SK-N-SH treated with all-trans-retinoic acid at 6 μM for 48 hours (cell line): ENCODE measurements around the gene CCDC24.

Source experiments
- ATAC-seq: fragments of 200-7000 bp; cut with Tn5 transposase; 3 replicates; pipeline ENCODE4 v1.9.1; 2020; ENCODE audit warnings: mild to moderate bottlenecking, moderate library complexity
- ARNTL ChIP-seq: fragments of 450-650 bp; formaldehyde crosslinking; IDR thresholded peaks from 2 replicates; pipeline ENCODE4 v1.5.0; 2020; ENCODE audit warnings: low read depth, mild to moderate bottlenecking, moderate library complexity, borderline replicate concordance
- BACH2 ChIP-seq: fragments of 250-450 bp; sonication (Bioruptor Pico); IDR thresholded peaks from 2 replicates; pipeline ENCODE4 v1.9.0; 2021; ENCODE audit warnings: mild to moderate bottlenecking, borderline replicate concordance
- ESRRG ChIP-seq: fragments of 250-450 bp; sonication (Bioruptor Pico); IDR thresholded peaks from 2 replicates; pipeline ENCODE4 v1.6.1; 2021; ENCODE audit warnings: mild to moderate bottlenecking
- GLIS3 ChIP-seq: fragments of 250-450 bp; sonication (Bioruptor Pico); IDR thresholded peaks from 2 replicates; pipeline ENCODE4 v1.5.0; 2020; ENCODE audit warnings: mild to moderate bottlenecking, moderate library complexity
- ISL1 ChIP-seq: fragments of 250-450 bp; sonication (Bioruptor Pico); IDR thresholded peaks from 2 replicates; pipeline ENCODE4 v2.1.2; 2022; ENCODE audit warnings: mild to moderate bottlenecking, moderate library complexity
- OSR1 ChIP-seq: fragments of 250-450 bp; sonication (Bioruptor Pico); IDR thresholded peaks from 2 replicates; pipeline ENCODE4 v1.8.0; 2022; ENCODE audit warnings: moderate library complexity, mild to moderate bottlenecking, inconsistent platforms
- PPARA ChIP-seq: fragments of 250-450 bp; sonication (Bioruptor Pico); IDR thresholded peaks from 2 replicates; pipeline ENCODE4 v1.5.0; 2020; ENCODE audit warnings: mild to moderate bottlenecking, borderline replicate concordance
- RARB ChIP-seq: fragments of 250-450 bp; sonication (Bioruptor Pico); IDR thresholded peaks from 2 replicates; pipeline ENCODE4 v1.8.0; 2021; ENCODE audit warnings: mild to moderate bottlenecking, moderate library complexity
- SNAI2 ChIP-seq: fragments of 250-450 bp; sonication (Bioruptor Pico); IDR thresholded peaks from 2 replicates; pipeline ENCODE4 v1.5.0; 2020; ENCODE audit warnings: mild to moderate bottlenecking, moderate library complexity
- TCF4 ChIP-seq: fragments of 250-450 bp; sonication (Bioruptor Pico); IDR thresholded peaks from 2 replicates; pipeline ENCODE4 v1.8.0; 2021; ENCODE audit warnings: mild to moderate bottlenecking, moderate library complexity, borderline replicate concordance
- TOX ChIP-seq: fragments of 250-450 bp; sonication (Bioruptor Pico); IDR thresholded peaks from 2 replicates; pipeline ENCODE4 v1.8.0; 2021; ENCODE audit warnings: mild to moderate bottlenecking, moderate library complexity, borderline replicate concordance
- ZC3H10 ChIP-seq: fragments of 250-450 bp; sonication (Bioruptor Pico); IDR thresholded peaks from 2 replicates; pipeline ENCODE4 v1.5.1; 2021; ENCODE audit warnings: mild to moderate bottlenecking, moderate library complexity
- ZFP3 ChIP-seq: fragments of 250-450 bp; sonication (Bioruptor Pico); IDR thresholded peaks from 2 replicates; pipeline ENCODE4 v1.5.0; 2020; ENCODE audit warnings: mild to moderate bottlenecking, moderate library complexity
- ZFP30 ChIP-seq: fragments of 450-650 bp; formaldehyde crosslinking; IDR thresholded peaks from 2 replicates; pipeline ENCODE4 v1.5.0; 2022; ENCODE audit warnings: mild to moderate bottlenecking, moderate library complexity
- ZNF565 ChIP-seq: fragments of 450-650 bp; formaldehyde crosslinking; conservative IDR thresholded peaks from 2 replicates; pipeline ENCODE4 v1.5.0; 2020; ENCODE audit warnings: low read depth, mild to moderate bottlenecking, moderate library complexity
- ZNF8 ChIP-seq: fragments of 450-650 bp; formaldehyde crosslinking; IDR thresholded peaks from 2 replicates; pipeline ENCODE4 v1.5.0; 2020; ENCODE audit warnings: mild to moderate bottlenecking, moderate library complexity
- TF ChIP-seq, protein P1 (sequence below): fragments of 250-450 bp; sonication (Bioruptor Pico); IDR thresholded peaks from 2 replicates; pipeline ENCODE4 v1.8.0; 2020; ENCODE audit warnings: mild to moderate bottlenecking, moderate library complexity, borderline replicate concordance
- TF ChIP-seq, protein P2 (sequence below): fragments of 250-450 bp; sonication (Bioruptor Pico); IDR thresholded peaks from 2 replicates; pipeline ENCODE4 v1.5.1; 2021; ENCODE audit warnings: mild to moderate bottlenecking, moderate library complexity
- TF ChIP-seq, protein P3 (sequence below): fragments of 250-450 bp; sonication (Bioruptor Pico); IDR thresholded peaks from 2 replicates; pipeline ENCODE4 v1.8.0; 2021; ENCODE audit warnings: low read depth, mild to moderate bottlenecking, moderate library complexity, borderline replicate concordance
- TF ChIP-seq, protein P4 (sequence below): fragments of 250-450 bp; sonication (Bioruptor Pico); IDR thresholded peaks from 2 replicates; pipeline ENCODE4 v1.5.0; 2020; ENCODE audit warnings: mild to moderate bottlenecking, moderate library complexity
- TF ChIP-seq, protein P5 (sequence below): fragments of 250-450 bp; sonication (Bioruptor Pico); IDR thresholded peaks from 2 replicates; pipeline ENCODE4 v1.5.1; 2020; ENCODE audit warnings: low read depth, mild to moderate bottlenecking, moderate library complexity

The CCDC24 gene

DNA sequence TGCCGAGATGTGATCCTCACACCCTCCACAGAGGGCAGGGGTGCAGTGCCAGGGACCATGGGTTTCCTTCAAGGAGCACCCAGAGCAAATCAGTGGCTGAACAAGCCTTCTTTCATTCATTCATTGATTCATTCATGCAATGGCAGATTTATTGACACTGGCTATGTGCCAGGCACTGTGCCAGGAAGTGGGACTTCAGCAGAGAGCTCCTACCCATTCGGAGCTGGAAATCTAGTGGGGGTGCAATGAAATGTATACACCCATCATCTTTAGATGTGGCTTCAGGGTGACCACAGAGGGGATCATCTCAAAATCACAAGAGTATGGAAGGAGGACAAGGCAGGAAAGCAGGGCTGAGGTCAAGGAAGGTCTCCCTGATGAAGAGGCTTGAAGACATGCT lies 21.0 kb downstream of the CCDC24 start:
- ATAC-seq: no peak
- TF ChIP-seq ZFP30 (CRISPR knock-in tag): no peak
- TF ChIP-seq ZFP3 (CRISPR knock-in tag): 0 out of 2 replicates have a peak, but pooled peaks have one; percentile 24
- TF ChIP-seq, all 23 proteins: peak for 1

DNA sequence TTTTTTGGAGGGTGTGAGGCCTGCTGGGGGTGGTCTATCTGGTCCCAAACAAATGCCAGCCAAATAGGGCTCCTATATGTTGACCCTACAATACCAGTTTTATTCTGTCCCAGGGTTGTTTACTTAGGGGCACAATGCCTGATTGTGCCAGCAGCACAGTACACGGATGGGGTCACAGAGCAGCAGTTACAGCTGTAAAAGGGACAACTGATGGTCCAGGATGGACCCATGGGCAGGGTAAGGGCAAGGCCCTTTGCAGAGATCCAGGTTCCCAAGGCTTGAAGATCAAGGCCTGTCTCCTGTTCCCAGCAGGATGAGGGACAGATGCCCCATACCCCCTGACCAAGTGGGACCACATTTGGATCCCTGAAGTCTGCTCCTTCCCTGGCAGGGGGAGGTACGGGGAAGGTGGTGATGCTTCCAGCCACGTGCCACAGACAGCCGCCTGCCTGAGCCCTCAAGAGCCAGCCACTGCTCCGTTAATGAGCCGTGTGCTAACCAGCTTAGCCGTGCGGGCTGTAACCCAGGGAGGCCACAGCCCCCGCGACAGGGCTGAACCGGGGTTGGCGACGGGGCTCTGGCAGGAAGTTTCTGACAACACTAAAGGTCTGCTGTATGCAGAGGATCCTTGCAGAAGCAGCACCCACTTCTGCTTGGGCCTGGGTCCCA lies 21.7 kb downstream of the CCDC24 start:
- TF ChIP-seq OSR1 (CRISPR knock-in tag) (no peak), ZFP3 (CRISPR knock-in tag) (no peak), ZFP30 (CRISPR knock-in tag) (no peak), TOX (CRISPR knock-in tag) (no peak), GLIS3 (CRISPR knock-in tag) (no peak), BACH2 (CRISPR knock-in tag) (no peak), ESRRG (CRISPR knock-in tag) (no peak), TCF4 (no peak), ARNTL (CRISPR knock-in tag) (no peak), ZC3H10 (CRISPR knock-in tag) (no peak), ISL1 (no peak), SNAI2 (CRISPR knock-in tag) (no peak), PPARA (CRISPR knock-in tag) (no peak), ZNF8 (no peak), ZNF565 (CRISPR knock-in tag) (no peak)
- TF ChIP-seq, protein P1, sequence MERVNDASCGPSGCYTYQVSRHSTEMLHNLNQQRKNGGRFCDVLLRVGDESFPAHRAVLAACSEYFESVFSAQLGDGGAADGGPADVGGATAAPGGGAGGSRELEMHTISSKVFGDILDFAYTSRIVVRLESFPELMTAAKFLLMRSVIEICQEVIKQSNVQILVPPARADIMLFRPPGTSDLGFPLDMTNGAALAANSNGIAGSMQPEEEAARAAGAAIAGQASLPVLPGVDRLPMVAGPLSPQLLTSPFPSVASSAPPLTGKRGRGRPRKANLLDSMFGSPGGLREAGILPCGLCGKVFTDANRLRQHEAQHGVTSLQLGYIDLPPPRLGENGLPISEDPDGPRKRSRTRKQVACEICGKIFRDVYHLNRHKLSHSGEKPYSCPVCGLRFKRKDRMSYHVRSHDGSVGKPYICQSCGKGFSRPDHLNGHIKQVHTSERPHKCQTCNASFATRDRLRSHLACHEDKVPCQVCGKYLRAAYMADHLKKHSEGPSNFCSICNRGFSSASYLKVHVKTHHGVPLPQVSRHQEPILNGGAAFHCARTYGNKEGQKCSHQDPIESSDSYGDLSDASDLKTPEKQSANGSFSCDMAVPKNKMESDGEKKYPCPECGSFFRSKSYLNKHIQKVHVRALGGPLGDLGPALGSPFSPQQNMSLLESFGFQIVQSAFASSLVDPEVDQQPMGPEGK (CRISPR knock-in tag): no peak
- TF ChIP-seq, protein P2, sequence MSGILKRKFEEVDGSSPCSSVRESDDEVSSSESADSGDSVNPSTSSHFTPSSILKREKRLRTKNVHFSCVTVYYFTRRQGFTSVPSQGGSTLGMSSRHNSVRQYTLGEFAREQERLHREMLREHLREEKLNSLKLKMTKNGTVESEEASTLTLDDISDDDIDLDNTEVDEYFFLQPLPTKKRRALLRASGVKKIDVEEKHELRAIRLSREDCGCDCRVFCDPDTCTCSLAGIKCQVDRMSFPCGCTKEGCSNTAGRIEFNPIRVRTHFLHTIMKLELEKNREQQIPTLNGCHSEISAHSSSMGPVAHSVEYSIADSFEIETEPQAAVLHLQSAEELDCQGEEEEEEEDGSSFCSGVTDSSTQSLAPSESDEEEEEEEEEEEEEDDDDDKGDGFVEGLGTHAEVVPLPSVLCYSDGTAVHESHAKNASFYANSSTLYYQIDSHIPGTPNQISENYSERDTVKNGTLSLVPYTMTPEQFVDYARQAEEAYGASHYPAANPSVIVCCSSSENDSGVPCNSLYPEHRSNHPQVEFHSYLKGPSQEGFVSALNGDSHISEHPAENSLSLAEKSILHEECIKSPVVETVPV (CRISPR knock-in tag): no peak
- TF ChIP-seq, protein P3, sequence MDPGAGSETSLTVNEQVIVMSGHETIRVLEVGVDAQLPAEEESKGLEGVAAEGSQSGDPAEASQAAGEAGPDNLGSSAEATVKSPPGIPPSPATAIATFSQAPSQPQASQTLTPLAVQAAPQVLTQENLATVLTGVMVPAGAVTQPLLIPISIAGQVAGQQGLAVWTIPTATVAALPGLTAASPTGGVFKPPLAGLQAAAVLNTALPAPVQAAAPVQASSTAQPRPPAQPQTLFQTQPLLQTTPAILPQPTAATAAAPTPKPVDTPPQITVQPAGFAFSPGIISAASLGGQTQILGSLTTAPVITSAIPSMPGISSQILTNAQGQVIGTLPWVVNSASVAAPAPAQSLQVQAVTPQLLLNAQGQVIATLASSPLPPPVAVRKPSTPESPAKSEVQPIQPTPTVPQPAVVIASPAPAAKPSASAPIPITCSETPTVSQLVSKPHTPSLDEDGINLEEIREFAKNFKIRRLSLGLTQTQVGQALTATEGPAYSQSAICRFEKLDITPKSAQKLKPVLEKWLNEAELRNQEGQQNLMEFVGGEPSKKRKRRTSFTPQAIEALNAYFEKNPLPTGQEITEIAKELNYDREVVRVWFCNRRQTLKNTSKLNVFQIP: no peak
- TF ChIP-seq, protein P4, sequence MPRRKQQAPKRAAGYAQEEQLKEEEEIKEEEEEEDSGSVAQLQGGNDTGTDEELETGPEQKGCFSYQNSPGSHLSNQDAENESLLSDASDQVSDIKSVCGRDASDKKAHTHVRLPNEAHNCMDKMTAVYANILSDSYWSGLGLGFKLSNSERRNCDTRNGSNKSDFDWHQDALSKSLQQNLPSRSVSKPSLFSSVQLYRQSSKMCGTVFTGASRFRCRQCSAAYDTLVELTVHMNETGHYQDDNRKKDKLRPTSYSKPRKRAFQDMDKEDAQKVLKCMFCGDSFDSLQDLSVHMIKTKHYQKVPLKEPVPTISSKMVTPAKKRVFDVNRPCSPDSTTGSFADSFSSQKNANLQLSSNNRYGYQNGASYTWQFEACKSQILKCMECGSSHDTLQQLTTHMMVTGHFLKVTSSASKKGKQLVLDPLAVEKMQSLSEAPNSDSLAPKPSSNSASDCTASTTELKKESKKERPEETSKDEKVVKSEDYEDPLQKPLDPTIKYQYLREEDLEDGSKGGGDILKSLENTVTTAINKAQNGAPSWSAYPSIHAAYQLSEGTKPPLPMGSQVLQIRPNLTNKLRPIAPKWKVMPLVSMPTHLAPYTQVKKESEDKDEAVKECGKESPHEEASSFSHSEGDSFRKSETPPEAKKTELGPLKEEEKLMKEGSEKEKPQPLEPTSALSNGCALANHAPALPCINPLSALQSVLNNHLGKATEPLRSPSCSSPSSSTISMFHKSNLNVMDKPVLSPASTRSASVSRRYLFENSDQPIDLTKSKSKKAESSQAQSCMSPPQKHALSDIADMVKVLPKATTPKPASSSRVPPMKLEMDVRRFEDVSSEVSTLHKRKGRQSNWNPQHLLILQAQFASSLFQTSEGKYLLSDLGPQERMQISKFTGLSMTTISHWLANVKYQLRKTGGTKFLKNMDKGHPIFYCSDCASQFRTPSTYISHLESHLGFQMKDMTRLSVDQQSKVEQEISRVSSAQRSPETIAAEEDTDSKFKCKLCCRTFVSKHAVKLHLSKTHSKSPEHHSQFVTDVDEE (CRISPR knock-in tag): no peak
- TF ChIP-seq, protein P5, sequence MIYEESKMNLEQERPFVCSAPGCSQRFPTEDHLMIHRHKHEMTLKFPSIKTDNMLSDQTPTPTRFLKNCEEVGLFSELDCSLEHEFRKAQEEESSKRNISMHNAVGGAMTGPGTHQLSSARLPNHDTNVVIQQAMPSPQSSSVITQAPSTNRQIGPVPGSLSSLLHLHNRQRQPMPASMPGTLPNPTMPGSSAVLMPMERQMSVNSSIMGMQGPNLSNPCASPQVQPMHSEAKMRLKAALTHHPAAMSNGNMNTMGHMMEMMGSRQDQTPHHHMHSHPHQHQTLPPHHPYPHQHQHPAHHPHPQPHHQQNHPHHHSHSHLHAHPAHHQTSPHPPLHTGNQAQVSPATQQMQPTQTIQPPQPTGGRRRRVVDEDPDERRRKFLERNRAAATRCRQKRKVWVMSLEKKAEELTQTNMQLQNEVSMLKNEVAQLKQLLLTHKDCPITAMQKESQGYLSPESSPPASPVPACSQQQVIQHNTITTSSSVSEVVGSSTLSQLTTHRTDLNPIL (CRISPR knock-in tag): no peak
- no peak for ATAC-seq

DNA sequence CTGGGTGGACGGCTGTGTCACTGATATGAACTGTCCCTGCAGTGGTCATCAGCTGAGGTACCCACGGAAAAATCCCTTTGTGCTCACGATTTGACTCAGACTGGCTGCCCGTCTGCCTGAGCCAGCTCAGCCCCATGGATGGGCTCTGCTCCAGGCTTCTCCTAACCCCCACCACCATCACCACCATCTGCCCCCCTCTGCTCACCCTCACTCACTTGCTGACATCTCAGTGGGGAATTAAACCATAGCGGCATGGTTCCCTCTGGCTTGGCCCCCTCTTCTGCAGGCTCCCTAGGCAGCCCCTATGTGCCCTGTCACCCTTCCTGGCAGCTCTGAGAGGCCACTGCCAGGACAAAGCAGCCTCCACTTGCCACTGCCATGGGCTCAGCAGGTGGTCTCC lies 22.6 kb downstream of the CCDC24 start:
- no peak for ATAC-seq
- TF ChIP-seq PPARA (CRISPR knock-in tag) (no peak), ISL1 (no peak), ARNTL (CRISPR knock-in tag) (no peak), BACH2 (CRISPR knock-in tag) (no peak), ZFP3 (CRISPR knock-in tag) (no peak), TOX (CRISPR knock-in tag) (no peak), RARB (CRISPR knock-in tag) (no peak), ESRRG (CRISPR knock-in tag) (no peak), ZFP30 (CRISPR knock-in tag) (no peak)
- TF ChIP-seq, protein P2 (CRISPR knock-in tag): no peak
- TF ChIP-seq, protein P4 (CRISPR knock-in tag): no peak
- TF ChIP-seq, protein P1 (CRISPR knock-in tag): no peak
